Stimulated activated CD4-positive, alpha-beta T cell treated with anti-CD3 and anti-CD28 coated beads, Interleukin-12 subunit alpha, Interleukin-12 subunit beta, amount 100 ng/mL, for 24 hours (primary cell): ENCODE results near the gene PDE4B.

ENCODE experiments used
- DNase-seq, 2 experiments: peaks; one replicate each; pipeline ENCODE4 v3.0.0-alpha.2; 2020; ENCODE audit warnings: low read depth in 2 of 2

PDE4B gene

DNA sequence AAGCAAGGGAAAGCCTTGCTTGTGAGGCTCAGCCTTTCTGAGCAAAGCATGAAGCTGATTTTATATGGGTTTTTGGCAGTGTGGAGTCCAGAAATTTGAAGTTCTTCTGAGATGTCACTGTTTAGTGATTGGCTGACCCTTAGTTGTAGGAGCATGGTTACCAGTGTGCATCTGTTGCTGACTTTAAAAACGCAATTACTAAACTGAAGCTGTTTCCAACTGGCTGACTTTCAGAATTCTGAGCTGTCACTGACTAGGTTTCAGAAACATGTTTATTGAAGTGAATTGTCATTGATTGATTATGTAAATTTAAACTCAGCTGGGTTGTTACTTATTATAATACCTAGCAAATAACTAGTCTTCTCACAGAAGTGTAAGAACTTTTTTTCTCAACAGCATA is 89.4 kb downstream of the PDE4B start:
- DNase-seq = no peak

- DNase-seq = no peak
Measured at GRCh38 chr1:65889441-65889840, 96.7 kb downstream of the PDE4B start.

- no peak for DNase-seq
Measured at GRCh38 chr1:65890201-65890843, 97.6 kb downstream of the PDE4B start.

GRCh38 chr1:65894738-65895605 is 102.3 kb downstream of the PDE4B start:
- DNase-seq = no peak

DNA sequence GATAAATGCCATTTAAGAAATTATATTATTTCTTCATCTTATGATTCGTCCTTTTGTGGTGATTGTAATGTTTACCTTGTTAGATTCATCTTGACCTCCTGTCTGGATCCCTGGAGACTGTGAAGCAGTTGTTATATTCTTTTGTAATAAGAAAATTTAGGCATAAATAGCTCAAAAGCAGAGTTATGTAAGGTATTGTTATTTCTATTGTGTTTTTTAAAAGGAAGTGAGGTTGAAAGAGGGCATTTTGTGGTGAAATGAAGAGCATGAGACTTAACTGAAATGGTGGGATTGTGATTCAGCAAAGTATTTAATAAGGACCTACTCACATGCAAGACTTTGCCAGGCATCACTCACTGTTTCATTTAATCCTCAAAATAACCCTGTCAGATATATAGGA is 104.0 kb downstream of the PDE4B start:
- no peak for DNase-seq

DNA sequence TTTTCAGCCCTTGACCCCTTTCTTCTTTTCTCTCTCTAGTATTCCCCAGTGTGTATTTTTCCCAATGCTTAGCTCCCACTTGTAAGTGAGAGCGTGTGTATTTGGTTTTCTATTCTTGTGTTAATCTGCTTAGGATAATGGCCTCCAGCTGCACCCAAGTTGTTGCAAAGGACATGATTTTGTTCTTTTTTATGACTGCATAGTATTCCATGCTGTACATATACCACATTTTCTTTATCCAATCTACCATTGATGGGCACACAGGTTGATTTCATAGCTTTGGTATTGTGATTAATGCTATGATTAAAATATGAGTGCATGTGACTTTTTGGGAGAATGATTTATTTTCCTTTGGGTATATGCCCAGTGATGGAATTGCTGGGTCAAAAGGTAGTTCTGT is 104.8 kb downstream of the PDE4B start:
- no peak for DNase-seq

DNA sequence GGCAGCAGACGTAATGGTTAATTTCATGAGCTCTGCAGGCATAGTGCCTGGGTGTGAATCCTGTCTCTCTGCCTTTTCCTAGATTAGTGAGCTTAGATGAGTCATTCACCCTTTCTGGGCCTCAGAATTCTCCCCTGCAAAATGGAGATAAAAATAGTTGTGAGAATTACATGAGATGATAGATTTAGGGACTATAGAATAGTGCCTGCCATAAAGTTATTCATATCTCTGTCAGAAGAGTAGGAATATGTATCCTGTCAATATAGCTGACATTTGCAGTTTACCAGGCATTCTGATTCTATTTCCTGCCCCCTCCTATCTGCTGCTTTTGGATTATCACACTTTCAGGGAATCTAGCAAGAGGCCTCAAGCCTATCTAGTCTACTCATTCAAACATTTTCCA is 112.0 kb downstream of the PDE4B start:
- DNase-seq = no peak

DNA sequence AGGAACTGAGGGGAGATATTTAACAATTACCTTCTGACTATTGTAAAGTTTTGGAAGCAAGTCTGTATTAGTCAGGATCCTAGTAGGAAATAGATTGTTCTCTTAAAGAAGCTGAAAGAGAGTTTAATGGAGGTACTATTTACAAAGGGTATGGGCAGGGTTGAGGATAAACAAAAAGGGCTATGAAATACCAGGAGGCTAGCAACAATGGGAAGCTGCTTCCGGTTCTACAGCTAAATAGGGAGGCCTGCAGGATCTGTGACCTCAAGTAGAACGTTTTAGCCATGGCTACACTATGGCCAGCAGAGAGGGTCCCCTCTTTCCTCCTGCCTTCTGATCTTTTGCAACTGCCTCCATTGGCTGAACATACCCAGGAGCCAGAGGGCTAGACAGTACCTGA is 117.7 kb downstream of the PDE4B start:
- no peak for DNase-seq

GRCh38 chr1:65911679-65912078 is 119.0 kb downstream of the PDE4B start:
- no peak for DNase-seq

GRCh38 chr1:65918564-65918963 is 125.9 kb downstream of the PDE4B start:
- no peak for DNase-seq

DNA sequence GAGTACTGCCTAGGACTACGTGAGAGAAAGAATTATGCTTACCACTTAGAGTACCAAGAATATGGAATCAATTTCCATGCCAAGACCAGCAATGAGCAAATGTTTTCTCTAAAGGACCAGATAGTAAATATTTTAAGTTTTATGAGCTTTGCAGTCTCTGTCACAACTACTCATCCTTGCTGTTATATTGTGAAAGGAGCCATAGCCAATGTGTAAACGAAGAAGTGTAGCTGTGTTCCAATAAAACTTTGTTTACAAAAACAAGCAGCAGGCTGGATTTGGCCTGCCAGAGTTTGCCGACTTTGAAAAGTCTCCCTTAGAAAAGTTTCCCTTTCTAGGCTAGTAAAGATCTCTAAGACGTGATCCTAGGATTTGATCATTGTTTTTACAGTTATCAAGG is 128.8 kb downstream of the PDE4B start:
- DNase-seq = no peak

GRCh38 chr1:65924471-65924870 is 131.8 kb downstream of the PDE4B start:
- no peak for DNase-seq

- DNase-seq = no peak
Measured at GRCh38 chr1:65938506-65938905, 145.8 kb downstream of the PDE4B start.

- DNase-seq = no peak
Measured at GRCh38 chr1:65939191-65939590, 146.5 kb downstream of the PDE4B start.

GRCh38 chr1:65939636-65940035 is 146.9 kb downstream of the PDE4B start:
- DNase-seq = no peak

GRCh38 chr1:65940126-65940525 is 147.4 kb downstream of the PDE4B start:
- no peak for DNase-seq

DNA sequence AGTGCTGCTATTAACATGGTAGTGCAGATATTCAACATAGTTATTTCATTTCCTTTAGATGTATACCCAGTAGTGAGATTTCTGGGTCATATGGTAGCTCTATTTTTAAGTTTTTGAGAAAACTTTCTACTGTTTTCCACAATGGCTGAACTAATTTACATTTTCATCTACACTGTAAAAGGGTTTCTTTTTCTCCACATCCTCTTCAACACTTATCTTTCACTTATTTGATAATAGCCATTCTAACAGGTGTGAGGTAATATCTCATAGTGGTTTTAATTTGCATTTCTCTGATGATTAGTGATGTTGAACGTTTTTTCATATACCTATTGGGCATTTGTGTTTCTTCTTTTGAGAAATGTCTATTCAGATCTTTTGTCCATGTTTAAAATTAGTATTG is 149.8 kb downstream of the PDE4B start:
- DNase-seq = no peak

DNA sequence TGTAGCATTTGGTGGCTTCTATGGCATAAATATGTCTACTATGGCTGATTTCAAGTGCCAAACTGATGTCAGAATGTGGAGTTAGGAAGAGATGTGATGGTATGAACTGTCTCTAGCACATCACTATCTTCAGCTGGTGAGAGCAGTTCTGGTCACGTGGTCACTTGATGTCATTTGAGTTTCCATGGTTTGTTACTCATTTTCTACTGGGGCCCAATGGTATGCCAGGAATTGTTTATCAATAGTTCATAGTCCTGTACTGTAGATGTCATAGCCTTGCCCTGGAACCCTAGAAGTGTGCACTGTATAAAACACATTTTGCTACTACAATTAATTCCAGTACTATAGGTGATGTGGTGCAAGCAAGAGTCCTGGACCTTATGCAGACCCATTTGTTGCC is 153.7 kb downstream of the PDE4B start:
- DNase-seq = no peak

- no peak for DNase-seq
Measured at GRCh38 chr1:65946960-65947359, 154.3 kb downstream of the PDE4B start.

- DNase-seq = no peak
Measured at GRCh38 chr1:65948609-65949229, 156.0 kb downstream of the PDE4B start.

GRCh38 chr1:65949230-65949626 is 156.5 kb downstream of the PDE4B start:
- no peak for DNase-seq

DNA sequence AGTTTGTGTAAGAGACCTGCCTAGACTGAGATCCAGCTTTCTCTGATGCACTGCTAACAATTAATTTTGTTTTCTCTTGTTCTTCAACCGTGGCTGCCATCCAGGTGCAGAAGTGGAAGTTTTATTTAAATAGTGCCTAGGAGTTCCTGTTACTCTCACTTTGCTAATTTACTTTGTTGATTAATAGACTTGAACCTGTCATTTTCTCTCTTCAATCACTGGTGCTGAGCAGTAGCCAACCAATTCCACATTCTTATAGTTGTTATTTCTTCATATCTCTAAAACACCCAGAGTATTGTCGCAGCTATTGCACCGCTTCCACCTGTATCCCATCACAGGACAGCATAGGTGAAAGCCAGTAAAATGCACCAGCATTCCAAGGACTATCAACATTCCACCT is 157.2 kb downstream of the PDE4B start:
- no peak for DNase-seq

GRCh38 chr1:65952696-65953095 is 160.0 kb downstream of the PDE4B start:
- no peak for DNase-seq
